Measurements from ENCODE around the gene LCE5A. TPM values are rescaled to one million over a fixed set of nuclear protein-coding genes. Genes with fewer than 3 reads are reported as not detected.

LCE5A gene
- total and polyA plus RNA-seq, 2 donors (not counting 3 experiments of a cell fraction or from before 2014, with no cell fraction given) = not detected

- dilution Hi-C loops (cut with MboI; ENCODE audit: extremely low pct_ligation_motif_present, low sequenced_read_pairs) (no loop called here), intact Hi-C loops (cut with micrococcal nuclease) (no loop called here)
- Histone ChIP-seq H3K27me3 (ENCODE audit: control insufficient read depth in 2 of 2, insufficient read depth in 2 of 2, low read length in 2 of 2) (peaks cover 15 to 16% of the 10 kb centered on the region in 2 experiments), H3K36me3 (ENCODE audit: control insufficient read depth in 2 of 2, extremely low read depth in 1 of 2, insufficient read depth in 2 of 2, low read length in 2 of 2) (no peaks in the 10 kb centered on the region), H3K27ac (ENCODE audit: insufficient read depth, low read depth, low read length) (no peak overlapping the region), H3K9me3 (replicated peaks; ENCODE audit: control insufficient read depth, insufficient read depth, low read length) (no peaks in the 10 kb centered on the region), H3K9ac (replicated peaks; ENCODE audit: extremely low read depth, insufficient read depth, low read length) (no peak overlapping the region), H3K4me2 (ENCODE audit: insufficient read depth, low read length) (no peak overlapping the region), H3K4me1 (ENCODE audit: control insufficient read depth, extremely low read depth, insufficient read depth, low read length) (peaks cover 4% of the 10 kb centered on the region), H3K4me3 (replicated peaks in 1 of 3; ENCODE audit: insufficient read depth in 1 of 3, low read depth in 1 of 3, low read length in 3 of 3) (no peak overlapping the region), H3K79me2 (ENCODE audit: control insufficient read depth, insufficient read depth, low read length) (no peaks in the 10 kb centered on the region), H4K20me1 (replicated peaks; ENCODE audit: control insufficient read depth, extremely low read depth, insufficient read depth, low read length) (no peaks in the 10 kb centered on the region), H3K9me1 (replicated peaks; ENCODE audit: control insufficient read depth, extremely low read depth, insufficient read depth, low read length) (no peaks in the 10 kb centered on the region), H2AFZ (ENCODE audit: low read depth, low read length) (no peak overlapping the region)
- CTCF ChIA-PET = interaction anchor here (0.6 to 3.2 kb wide), 7 partner anchors 10 to 57 kb away, joined by 3 to 20 read pairs (median 4); no protein-coding TSS in a partner anchor
- DNase-seq (ENCODE audit: low read depth, low spot score) (no peak), FAIRE-seq (no peak)
- TF ChIP-seq FOS (IDR thresholded peaks at IDR 0.05; ENCODE audit: borderline replicate concordance, insufficient read depth, low read length) = no peak
- TF ChIP-seq, protein P1, sequence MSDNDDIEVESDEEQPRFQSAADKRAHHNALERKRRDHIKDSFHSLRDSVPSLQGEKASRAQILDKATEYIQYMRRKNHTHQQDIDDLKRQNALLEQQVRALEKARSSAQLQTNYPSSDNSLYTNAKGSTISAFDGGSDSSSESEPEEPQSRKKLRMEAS (IDR thresholded peaks at IDR 0.05; ENCODE audit: insufficient read depth, insufficient read length) = no peak
- no peak for TF ChIP-seq GATA2 (IDR thresholded peaks at IDR 0.05; ENCODE audit: insufficient read depth, insufficient read length, low read depth, low read length)
- no peak for TF ChIP-seq MYC (IDR thresholded peaks at IDR 0.05; ENCODE audit: low read depth, low read length)
- TF ChIP-seq JUN (IDR thresholded peaks at IDR 0.05; ENCODE audit: borderline replicate concordance, insufficient read depth, insufficient read length, low read depth) = no peak
- TF ChIP-seq, protein P2, sequence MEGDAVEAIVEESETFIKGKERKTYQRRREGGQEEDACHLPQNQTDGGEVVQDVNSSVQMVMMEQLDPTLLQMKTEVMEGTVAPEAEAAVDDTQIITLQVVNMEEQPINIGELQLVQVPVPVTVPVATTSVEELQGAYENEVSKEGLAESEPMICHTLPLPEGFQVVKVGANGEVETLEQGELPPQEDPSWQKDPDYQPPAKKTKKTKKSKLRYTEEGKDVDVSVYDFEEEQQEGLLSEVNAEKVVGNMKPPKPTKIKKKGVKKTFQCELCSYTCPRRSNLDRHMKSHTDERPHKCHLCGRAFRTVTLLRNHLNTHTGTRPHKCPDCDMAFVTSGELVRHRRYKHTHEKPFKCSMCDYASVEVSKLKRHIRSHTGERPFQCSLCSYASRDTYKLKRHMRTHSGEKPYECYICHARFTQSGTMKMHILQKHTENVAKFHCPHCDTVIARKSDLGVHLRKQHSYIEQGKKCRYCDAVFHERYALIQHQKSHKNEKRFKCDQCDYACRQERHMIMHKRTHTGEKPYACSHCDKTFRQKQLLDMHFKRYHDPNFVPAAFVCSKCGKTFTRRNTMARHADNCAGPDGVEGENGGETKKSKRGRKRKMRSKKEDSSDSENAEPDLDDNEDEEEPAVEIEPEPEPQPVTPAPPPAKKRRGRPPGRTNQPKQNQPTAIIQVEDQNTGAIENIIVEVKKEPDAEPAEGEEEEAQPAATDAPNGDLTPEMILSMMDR (IDR thresholded peaks at IDR 0.05; ENCODE audit: extremely low read depth in 1 of 2, insufficient read depth in 1 of 2, low read depth in 1 of 2, low read length in 2 of 2) = no peak
- no peak for TF ChIP-seq POLR2A (IDR thresholded peaks at IDR 0.05; ENCODE audit: low read depth, low read length)
- no peak for TF ChIP-seq POLR2AphosphoS5 (IDR thresholded peaks at IDR 0.05; ENCODE audit: insufficient read depth, low read depth, low read length)
- TF ChIP-seq EZH2 (IDR thresholded peaks at IDR 0.05; ENCODE audit: borderline replicate concordance, low read depth, low read length, severe bottlenecking) = no peak
- no TSS peak for BruUV-seq (replicated peaks)
- POLR2A ChIA-PET = no interaction called here
Observed at GRCh38 chr1:152515434-152515783, 4.8 kb downstream of the LCE5A start.
